GM19372 (cell line): ENCODE data around the gene GNG12.

Experiments
- ATAC-seq: cut with Tn5 transposase; IDR thresholded peaks from one replicate; pipeline ENCODE4 v1.9.1; 2021; ENCODE audit warnings: mild to moderate bottlenecking, low read depth, moderate library complexity; ENCODE audit not compliant: unreplicated experiment

Gene GNG12

GRCh38 chr1:67843746-67844145 lies 10.5 kb upstream of the GNG12 start:
- no peak for ATAC-seq

GRCh38 chr1:67843331-67843730 lies 10.1 kb upstream of the GNG12 start:
- no peak for ATAC-seq

- no peak for ATAC-seq
These were observed 7.2 kb upstream of the GNG12 start for GRCh38 chr1:67840449-67840848.

GRCh38 chr1:67839826-67840225 lies 6.6 kb upstream of the GNG12 start:
- ATAC-seq, result no peak

- ATAC-seq, result no peak
These were observed 5.1 kb upstream of the GNG12 start for GRCh38 chr1:67838180-67838910.

- no peak for ATAC-seq
These were observed 3.5 kb upstream of the GNG12 start for GRCh38 chr1:67836769-67837168.

- no peak for ATAC-seq
These were observed 2.6 kb upstream of the GNG12 start for GRCh38 chr1:67835663-67836452.

- ATAC-seq, result no peak
These were observed 1.1 kb upstream of the GNG12 start for GRCh38 chr1:67834246-67834877.

- peak; percentile 23 for ATAC-seq
These were observed 304 bp upstream of the GNG12 start for GRCh38 chr1:67833602-67833940.

- ATAC-seq, result no peak
These were observed 1.3 kb downstream of the GNG12 start for GRCh38 chr1:67831850-67832513.

GRCh38 chr1:67830928-67831830 lies 2.1 kb downstream of the GNG12 start:
- ATAC-seq, result no peak

GRCh38 chr1:67830226-67830625 lies 3.0 kb downstream of the GNG12 start:
- no peak for ATAC-seq

GRCh38 chr1:67827688-67828087 lies 5.6 kb downstream of the GNG12 start:
- ATAC-seq, result no peak

GRCh38 chr1:67825591-67825990 lies 7.7 kb downstream of the GNG12 start:
- ATAC-seq, result no peak

- ATAC-seq, result no peak
These were observed 8.5 kb downstream of the GNG12 start for GRCh38 chr1:67824766-67825165.

GRCh38 chr1:67823615-67824014 lies 9.7 kb downstream of the GNG12 start:
- ATAC-seq, result no peak

GRCh38 chr1:67821263-67821662 lies 12.0 kb downstream of the GNG12 start:
- ATAC-seq, result no peak

GRCh38 chr1:67818725-67819301 lies 14.5 kb downstream of the GNG12 start:
- no peak for ATAC-seq

GRCh38 chr1:67818162-67818561 lies 15.1 kb downstream of the GNG12 start:
- no peak for ATAC-seq

- ATAC-seq, result no peak
These were observed 15.9 kb downstream of the GNG12 start for GRCh38 chr1:67817319-67817718.
